ENCODE results near the gene ATP1A1.

GRCh38 chr1:116404699-116405098 is 31.7 kb downstream of the ATP1A1 start:
- TF ChIP-seq POLR2A (IDR thresholded peaks at IDR 0.05), result no peak
- TF ChIP-seq CTCF (IDR thresholded peaks at IDR 0.05), result no peak
- no peak for TF ChIP-seq POLR2AphosphoS5 (IDR thresholded peaks at IDR 0.05)
- no peak for TF ChIP-seq EP300 (IDR thresholded peaks at IDR 0.05)

Data from suprapubic skin (tissue), 4 donors.